WTC11 (cell line): Measurements from ENCODE around the gene FOXK1.

Experiments
- CTCF ChIP-seq: fragments of 200-600 bp; IDR thresholded peaks from 2 replicates; pipeline ENCODE4 v1.8.0; 2022; ENCODE audit warnings: antibody characterized with exemption
- MAX ChIP-seq: sonication (generic); formaldehyde crosslinking; IDR thresholded peaks from 2 replicates; pipeline ENCODE4 v1.8.0; 2022; ENCODE audit warnings: mild to moderate bottlenecking, missing genetic modification reagents
- NFYB ChIP-seq: sonication (generic); formaldehyde crosslinking; conservative IDR thresholded peaks from 2 replicates; pipeline ENCODE4 v1.8.0; 2022; ENCODE audit warnings: low read depth, missing genetic modification reagents
- NR3C1 ChIP-seq: sonication (generic); formaldehyde crosslinking; conservative IDR thresholded peaks from 2 replicates; pipeline ENCODE4 v1.8.1; 2023; ENCODE audit warnings: low read depth, mild to moderate bottlenecking, missing genetic modification reagents
- ZBTB21 ChIP-seq: sonication (generic); formaldehyde crosslinking; IDR thresholded peaks from 2 replicates; pipeline ENCODE4 v1.8.1; 2023; ENCODE audit warnings: mild to moderate bottlenecking, missing genetic modification reagents, borderline replicate concordance
- ZNF232 ChIP-seq: sonication (generic); formaldehyde crosslinking; IDR thresholded peaks from 2 replicates; pipeline ENCODE4 v1.8.0; 2022; ENCODE audit warnings: mild to moderate bottlenecking, missing genetic modification reagents
- ZNF416 ChIP-seq: fragments of 250-450 bp; sonication (Bioruptor Pico); IDR thresholded peaks from 2 replicates; pipeline ENCODE4 v1.9.0; 2021; ENCODE audit warnings: mild to moderate bottlenecking, inconsistent platforms
- ZNF423 ChIP-seq: fragments of 250-450 bp; sonication (Bioruptor Pico); IDR thresholded peaks from 2 replicates; pipeline ENCODE4 v2.1.2; 2022; ENCODE audit warnings: mild to moderate bottlenecking, moderate library complexity

- no peak for TF ChIP-seq CTCF
- TF ChIP-seq NFYB (CRISPR knock-in tag) = no peak
- no peak for TF ChIP-seq ZBTB21 (CRISPR knock-in tag)
- no peak for TF ChIP-seq NR3C1
- TF ChIP-seq ZNF416 (CRISPR knock-in tag) = no peak
- no peak for TF ChIP-seq ZNF232 (CRISPR knock-in tag)
- no peak for TF ChIP-seq ZNF423 (CRISPR knock-in tag)
- TF ChIP-seq MAX (CRISPR knock-in tag) = no peak
Measured at GRCh38 chr7:4816419-4817080, 134.5 kb downstream of the FOXK1 start.
